Non-pigmented ciliary epithelial cell (primary cell): ENCODE data around the gene CLDN1.
A peak's percentile ranks its signal among the peaks of the same experiment; 100 is the strongest.

ENCODE experiments used
- DNase-seq: peaks from one replicate; pipeline ENCODE4 v3.0.0-alpha.2; 2010; ENCODE audit warnings: low read depth

The CLDN1 gene, protein sequence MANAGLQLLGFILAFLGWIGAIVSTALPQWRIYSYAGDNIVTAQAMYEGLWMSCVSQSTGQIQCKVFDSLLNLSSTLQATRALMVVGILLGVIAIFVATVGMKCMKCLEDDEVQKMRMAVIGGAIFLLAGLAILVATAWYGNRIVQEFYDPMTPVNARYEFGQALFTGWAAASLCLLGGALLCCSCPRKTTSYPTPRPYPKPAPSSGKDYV

DNA sequence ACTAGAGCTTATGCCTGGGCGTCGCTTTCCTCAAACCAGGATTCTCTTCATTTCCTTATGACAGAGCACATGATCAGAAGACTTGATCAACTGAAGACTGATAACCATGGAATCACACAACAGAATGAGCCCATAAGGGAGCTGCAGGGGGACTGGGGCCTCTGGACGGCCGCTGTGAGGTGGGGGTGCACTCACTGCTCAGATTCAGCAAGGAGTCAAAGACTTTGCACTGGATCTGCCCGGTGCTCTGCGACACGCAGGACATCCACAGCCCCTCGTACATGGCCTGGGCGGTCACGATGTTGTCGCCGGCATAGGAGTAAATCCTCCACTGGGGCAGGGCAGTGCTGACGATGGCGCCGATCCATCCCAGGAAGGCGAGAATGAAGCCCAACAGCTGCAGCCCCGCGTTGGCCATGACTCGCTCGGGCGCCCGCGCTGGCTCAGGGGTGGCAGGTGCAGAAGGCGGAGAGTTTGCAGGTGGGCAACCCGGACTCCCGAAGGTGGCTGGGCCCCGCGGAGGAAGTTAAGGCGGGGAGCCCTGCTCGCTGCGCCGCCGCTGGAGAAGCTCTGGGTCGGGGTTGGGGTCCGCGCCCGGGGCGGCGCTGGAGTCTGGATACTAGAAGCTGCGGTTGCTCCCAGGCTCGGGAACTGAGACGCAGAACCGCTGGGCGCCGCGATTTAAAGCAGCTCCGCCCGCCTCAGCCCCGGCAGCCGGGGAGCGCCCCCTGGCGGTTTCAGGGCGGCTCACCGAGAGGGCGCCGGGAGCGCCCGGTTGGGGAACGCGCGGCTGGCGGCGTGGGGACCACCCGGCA, at the start of gene CLDN1:
Gene CLDN1 (minus strand): TSS at position 658 of the 815 bp plus-strand sequence. CDS start 240 bp downstream, at position 418.
- no peak for DNase-seq

DNA sequence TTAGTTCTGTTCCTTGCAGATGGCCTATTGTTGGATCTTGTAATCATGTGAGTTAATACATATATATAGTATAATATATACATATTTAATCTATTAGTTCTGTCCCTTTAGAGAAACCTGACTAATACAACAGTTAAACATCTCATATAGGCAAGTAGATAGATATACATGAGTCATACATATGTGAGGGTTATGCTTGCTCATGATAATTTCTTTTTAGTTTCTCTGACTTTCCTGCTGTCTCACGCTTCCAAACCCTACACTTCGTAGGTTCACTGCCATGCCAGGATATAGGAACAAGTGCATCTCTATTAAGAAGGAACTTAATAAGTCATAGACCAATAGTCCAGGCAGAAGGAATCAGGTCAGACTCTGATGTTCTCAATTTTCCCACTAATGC, 48.9 kb upstream of the CLDN1 start:
- no peak for DNase-seq

DNA sequence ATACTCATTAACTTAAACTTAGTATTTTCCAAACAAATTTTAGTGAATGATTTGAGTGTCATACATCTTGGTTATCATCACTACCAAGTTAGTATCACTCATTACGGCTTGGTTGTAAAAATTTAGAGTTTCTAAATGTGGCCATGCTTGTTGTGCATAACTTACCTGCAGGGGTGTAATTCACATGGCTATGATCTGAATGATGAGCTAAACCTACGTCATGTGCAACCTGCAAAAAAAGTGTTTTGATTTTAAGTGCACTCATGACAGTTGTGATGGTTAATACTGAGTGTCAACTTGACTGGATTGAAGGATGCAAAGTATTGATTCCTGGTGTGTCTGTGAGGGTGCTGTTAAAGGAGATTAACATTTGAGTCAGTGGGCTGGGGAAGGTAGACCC, 48.1 kb upstream of the CLDN1 start:
- no peak for DNase-seq

DNA sequence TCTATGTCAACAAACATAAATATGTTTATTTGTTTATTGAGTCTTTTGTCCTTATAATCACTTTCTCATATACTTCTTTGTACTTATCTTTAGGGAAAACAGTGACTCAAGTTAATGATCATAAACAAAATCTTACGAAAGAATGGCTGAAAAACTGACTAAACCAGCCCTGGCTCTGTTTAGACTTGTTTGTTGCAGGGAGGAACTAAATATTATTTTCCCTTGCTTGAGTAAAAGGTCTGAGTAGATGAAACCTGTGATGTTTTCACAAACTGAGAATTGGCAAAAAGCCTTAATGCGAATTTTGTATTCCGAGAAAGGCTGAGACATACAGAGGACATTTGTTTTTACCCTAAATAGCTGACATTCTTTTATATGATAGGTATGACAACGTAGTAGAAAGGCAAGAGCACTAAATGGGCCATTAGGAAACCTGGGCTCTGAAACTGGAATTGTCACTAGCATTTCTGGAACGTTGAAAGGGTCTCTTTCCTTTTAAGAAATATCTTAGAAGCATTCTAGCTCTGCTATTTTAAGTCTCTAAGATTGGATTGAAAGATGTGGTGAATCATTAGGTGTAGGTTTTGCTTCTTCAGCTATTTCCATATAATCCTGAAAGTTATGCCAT, 47.5 kb upstream of the CLDN1 start:
- DNase-seq: no peak

DNA sequence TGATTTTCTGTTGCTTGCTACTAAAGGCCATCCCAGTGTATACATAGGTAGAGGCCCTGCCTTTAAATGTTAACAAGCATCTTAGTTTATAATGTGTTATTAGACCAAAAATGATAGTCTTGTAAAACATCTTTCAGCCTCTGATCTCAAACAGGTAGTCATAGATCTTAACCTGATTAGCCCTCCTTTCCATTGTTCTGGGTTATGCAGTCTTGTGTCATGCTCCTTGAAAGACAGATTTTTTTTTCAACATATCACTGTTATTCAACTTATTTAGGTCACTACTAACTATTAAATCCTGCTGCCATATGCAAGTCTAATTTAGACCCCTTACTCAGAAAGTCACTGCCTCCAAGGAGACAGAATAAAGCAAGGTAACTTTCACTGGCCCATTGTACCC, 46.6 kb upstream of the CLDN1 start:
- DNase-seq: no peak

DNA sequence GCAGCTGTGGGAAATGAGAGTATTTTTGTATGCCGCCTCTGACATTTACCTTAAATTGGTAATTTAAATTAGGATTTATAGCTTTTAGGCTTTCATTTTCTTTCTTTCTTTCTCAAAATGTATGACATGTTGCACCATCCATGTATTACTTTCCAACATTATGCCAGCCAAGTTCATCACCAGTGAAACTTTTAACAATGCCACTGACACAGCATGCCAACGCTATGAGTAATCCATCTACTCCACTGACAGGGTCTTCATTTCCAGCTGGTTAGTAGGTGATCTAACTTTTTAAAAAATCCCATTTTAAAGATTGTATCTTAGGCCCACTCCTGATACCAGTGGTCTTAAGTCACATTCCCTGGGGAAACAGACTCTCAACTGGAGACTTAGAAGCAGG, 43.9 kb upstream of the CLDN1 start:
- DNase-seq: no peak

DNA sequence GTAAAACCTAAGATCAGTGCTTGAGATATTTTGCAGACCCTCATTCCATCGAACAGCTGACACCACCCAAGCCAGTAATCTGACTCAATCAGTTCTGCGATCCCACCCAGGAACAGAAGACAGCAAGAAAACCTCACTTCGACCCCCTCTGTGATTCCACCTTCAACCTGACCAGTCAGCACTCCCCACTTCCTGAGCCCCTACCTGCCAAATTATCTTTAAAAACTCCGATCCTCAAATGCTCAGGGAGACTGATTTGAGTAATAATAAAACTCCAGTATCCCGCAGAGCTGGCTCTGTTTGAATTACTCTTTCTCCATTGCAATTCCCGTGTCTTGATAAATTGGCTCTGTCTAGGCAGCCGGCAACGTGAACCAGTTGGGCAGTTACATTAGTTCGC, 40.0 kb upstream of the CLDN1 start:
- DNase-seq: no peak

DNA sequence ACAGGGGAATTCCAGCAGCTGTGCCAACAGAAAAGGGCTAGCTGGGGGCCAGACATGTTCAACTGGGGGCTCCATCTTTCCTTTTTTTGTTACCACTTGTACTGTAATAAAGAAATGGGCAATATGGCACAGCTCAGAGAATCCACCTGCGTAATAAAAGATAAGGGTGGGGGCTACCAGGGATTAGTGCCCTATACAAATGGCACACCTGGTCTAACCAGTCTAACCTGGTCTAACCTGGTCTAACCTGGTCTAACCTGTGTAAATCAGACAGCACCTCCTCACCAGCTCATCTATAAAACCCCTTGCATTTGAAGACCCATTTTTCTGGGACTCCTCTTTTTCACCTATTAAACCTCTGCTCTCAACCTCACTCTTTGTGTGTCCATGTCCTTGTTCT, 39.5 kb upstream of the CLDN1 start:
- DNase-seq: no peak

DNA sequence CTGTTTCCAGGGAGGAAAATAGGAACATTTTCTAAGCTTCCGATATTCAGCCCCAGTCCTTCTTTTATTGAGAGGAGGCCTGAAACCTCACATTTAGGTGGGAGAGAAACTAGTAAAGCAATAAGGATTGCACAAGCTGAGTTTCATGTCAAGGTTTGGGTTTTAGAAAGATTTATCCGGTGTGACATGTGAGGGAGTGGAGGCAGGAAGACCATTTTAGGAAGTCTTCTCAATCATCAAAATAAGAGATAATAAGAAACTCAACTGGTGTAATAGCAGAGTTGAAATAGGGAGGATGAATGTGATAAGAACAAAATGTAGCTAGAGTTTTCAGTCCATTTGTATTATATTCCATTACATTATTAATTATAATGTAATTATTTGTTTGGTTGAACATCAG, 38.0 kb upstream of the CLDN1 start:
- no peak for DNase-seq

DNA sequence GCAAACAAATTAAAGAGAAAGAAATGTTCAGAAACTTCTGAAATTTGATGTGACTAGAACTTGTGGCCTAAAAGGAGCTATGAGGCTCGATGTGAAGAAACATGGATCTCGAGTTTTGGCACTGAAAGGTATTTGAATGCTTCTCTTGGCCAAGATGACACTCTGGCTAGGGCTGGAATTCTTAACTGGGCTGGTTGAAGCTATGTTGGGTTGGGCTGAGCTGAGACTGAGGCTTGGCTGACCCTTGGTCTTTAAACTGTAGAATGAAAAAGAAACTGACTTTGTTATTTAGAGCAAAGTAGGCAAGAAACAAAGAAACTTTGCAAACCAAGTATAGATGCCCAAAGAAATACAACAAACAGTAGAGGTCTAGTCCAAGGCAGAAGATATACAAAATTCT, 37.6 kb upstream of the CLDN1 start:
- DNase-seq: no peak

DNA sequence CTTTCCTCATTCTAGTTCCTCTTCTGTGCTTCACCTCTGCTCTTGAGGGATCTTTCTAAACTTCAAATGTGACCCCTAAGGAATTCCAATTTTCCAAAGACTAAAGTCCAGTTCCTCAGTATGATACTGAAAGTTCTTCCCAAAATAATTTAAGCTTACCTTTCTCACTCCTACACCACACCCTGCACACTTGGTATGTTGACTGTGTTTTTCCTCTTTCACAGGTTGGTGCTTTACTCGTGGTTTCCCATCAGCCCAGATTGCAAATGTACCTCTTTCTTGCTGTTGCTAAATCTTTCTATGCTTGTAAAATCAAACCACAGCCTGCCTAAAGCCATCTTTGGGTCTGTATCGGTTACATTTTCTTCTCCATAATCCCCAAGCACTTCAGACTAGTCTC, 35.2 kb upstream of the CLDN1 start:
- DNase-seq: no peak

DNA sequence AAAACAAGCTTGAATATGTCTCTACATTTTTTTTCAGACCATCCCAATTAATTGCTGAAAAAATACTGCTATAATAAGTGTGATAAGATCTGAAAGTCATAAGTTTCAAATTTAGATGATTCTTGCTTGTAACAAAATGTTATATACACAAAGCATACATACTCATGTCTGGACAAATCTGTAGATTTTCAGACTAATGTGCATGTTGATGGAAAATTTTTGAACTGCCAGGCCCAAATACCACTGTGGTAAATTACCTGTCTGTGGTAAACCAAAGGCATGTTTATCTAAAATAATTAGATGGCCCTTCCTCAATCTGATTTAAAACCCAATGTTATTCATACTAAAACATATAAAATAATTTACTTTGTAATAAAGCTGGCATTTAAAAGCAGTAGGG, 34.0 kb upstream of the CLDN1 start:
- no peak for DNase-seq

DNA sequence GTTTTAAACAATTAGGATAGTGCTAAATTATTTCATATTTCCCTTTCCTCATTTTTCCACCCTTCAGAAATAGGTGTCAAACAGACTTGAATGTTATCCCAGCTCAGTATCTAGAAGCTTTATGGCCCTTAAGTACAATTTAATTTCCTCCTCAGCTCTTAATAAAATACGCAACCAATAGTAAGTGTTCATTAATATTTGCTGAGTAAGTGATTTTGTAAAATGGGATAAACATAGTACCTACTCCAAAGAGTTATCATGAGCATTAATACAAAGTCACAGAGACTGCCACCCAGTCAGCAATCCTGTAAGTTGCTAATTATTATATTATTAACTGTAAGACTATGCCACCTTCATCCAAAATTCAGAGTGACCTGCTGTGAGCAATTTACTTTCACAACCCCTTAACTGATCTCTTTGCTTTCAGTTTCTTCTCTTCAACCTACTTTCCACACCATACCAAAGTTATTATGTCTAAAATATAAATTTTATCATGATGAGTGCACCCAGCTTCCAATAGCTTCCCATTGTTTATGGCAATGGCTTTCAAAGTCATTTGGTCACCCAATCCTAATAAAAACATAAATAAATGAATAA, 30.7 kb upstream of the CLDN1 start:
- no peak for DNase-seq

DNA sequence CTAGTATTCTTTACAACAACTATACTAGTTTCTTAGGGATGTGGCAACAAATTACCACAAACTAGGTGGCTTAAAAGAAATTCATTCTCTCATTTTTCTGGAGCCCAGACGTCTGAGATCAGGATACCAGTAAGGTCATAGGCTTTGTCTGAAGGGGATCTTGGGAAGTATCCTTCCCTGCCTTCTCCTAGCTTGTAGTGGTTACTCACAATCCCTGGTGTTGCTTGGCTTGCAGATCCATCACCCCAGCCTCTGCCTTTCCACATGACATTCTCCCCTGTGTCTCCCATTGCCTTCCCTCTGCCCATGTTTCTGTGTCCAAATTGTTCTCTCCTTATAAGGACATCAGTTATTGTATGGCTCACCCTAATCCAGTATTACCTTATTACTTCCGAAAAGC, 24.3 kb upstream of the CLDN1 start:
- DNase-seq: no peak

DNA sequence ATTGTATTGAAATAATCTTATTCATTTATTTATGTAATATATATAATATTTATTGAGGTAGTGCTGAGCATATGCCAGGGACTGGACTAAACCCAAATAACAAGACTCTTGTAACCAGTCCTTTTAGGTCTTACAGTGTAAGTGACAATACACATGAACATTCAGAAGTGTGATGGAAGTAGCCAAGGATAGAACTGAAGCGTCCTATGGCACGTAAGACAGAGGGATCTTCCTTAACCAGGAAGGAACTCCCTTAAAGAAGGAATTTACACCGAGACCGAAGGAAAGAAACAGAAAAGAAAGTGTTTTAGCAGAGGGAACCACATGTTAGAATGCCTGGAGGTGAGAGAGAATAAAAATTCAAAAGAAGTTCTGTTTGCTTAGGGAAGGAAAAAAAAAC, 23.6 kb upstream of the CLDN1 start:
- no peak for DNase-seq

DNA sequence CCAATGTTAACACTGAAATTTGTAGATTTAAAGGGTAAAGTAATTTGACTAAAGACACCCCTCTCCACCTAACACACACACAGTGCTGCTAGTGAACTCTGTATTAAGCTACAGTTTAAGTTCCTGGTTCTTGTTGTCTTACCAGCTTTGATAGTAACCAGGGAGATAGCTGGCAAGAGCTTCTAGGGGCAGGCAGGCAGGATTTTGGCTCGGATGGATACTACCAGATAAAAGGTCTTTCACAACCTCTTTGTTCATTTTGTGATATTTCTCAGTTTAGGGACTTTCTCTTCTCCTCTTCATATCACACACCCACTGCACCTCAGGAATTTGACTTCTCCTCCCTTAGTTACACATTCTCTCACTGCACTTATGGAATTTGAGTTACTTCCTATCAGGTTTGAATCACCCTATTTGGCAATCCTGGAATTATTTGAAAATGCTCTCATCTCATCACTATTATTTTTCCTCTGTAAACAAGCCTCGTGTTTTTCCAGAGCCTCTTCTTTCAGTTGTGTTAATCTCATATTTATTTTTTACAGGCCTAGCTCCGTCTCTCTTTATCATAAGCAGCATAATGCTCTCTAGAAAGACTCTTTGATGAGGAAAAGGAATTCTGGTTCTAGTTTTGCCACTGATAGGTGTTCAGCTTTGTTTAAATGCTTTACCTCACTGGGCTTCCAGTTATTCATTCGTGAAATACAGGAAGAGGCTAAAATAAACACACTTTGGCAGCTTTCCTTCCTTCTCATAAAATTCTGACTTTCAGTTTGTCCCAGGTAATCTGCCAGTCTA, 23.0 kb upstream of the CLDN1 start:
- DNase-seq: peak; percentile 95

DNA sequence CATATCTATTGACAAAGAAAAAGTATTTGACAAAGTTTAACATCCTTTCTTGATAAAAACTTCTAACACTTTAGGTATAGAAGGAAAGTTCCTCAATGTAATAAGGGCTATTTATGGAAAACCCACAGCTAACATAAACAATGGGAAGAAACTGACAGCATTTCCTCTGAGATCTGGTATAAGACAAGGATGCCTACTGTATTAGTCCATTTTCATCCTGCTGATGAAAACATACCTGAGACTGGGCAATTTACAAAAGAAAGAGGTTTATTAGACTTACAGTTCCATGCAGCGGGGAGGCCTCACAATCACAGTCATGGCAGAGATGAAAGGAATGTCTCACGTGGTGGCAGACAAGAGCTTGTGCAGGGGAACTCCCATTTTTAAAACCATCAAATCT, 17.8 kb upstream of the CLDN1 start:
- DNase-seq: no peak

DNA sequence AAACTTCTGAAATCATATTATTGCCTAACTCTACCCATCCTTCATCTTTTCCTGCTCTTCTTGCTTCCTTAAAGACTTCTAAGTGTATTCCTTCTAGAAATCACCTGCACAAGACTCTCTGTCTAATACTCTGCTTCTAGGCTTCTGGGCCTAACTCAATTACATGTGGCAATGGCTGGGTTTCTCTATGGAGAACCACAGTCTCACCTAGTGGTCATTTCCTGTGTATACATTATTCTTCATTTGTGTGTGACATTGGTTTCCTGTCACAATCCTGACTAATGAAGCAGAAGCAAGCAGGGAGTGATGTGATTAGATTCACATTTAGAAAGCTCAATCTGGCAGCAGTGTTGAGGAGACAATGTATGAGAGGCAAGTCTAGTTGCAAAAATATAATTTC, 16.9 kb upstream of the CLDN1 start:
- DNase-seq: no peak

DNA sequence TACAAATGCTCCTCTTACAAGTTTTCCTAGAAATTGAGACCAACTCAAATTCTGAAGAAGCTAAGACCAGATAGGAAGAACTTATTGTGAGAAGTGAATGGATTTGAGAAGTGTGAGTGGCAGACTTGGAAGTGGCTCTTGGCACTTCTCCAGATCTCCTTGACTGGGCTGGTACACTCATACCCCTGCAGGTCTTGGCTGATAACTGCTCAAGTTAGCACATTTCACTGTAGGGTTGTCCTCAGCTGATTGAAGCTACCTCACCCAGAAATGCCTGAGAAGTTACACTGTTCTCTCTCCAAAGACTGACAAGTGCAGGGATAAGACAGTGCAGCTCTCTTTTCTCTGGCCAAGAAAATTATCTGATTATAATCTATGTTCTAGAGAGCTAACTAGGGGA, 16.5 kb upstream of the CLDN1 start:
- DNase-seq: no peak

DNA sequence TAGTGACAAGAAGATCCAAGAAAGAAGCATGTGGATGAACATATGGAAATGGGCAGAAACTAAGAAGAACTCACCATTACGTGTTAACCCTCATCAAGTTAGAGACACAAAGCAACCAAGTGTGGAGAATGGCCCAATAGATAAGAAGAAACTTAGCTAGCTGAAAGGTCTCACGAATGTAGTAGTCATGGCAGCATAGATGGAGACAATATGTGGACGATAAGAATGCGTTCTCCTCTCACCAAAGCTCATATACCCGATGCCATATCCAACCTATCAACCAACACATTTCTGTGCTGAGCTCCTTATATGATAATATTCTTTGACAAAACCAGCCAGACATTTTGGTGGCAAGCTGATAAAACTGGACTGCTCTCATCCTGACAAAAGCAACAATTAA, 15.1 kb upstream of the CLDN1 start:
- DNase-seq: no peak

DNA sequence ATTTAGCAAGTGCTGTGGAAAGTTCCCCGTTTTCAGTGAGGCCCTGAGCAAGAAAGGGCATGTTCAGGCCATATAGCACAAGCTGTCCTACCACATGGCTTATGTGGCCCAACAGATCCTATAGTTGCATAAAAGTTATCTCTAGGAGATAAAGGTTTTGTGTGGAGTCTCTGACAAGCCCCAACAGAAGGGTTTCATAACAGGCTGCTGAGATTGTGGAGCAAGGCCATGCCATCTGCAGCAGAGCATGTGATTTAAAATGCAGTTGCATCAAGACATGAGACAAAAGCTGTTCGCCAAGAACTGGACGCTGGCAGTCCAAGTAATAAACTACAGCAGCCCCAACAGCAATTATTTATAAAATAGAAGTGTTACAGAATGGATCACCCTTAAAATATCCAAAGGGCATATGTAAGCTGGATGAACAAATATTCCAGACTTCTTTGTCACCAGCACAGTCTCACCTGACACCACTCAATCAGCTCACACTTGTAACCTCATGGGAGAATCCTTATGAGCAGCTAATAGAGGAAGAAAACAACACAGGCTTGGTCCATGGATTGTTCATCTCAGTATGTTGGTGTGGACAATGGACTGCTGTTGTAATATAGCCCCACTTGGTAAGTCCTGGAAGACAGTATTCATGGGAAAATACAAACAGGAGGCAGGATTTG, 14.4 kb upstream of the CLDN1 start:
- no peak for DNase-seq

DNA sequence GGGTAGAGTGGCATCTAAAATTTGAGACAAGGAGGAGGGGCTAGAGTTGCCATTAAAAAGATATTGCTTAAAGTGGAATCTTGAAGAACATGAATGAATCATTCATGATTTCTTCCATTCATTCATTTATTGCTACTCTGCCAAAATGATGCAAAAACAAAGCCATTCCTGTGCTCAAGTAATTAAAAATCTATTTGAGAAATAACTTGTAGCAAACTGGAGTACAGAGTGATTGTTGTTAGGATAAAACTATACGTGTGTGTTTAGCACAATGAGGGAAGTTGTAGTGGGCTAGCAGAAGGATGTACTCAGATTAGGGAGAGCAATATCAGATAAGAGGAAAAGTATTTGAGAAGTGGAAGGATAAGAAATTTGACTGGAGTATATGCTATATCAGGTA, 11.7 kb upstream of the CLDN1 start:
- no peak for DNase-seq
